GM23248 (cell line): Measurements from ENCODE around the gene PCCA. TPM values are rescaled to one million over a fixed set of nuclear protein-coding genes. Genes with fewer than 3 reads are reported as not detected.

ENCODE experiments used
- DNase-seq: peaks from one replicate; pipeline ENCODE4 v3.0.0-alpha.2; 2015
- H2AFZ ChIP-seq: fragments of 200-600 bp; sonication (generic); 2 replicates; pipeline ENCODE4 v1.6.1; 2016; ENCODE audit warnings: antibody characterized with exemption
- H3F3A ChIP-seq: fragments of 200-600 bp; sonication (generic); 2 replicates; pipeline ENCODE4 v1.6.1; 2016; ENCODE audit warnings: mild to moderate bottlenecking, antibody characterized with exemption, mixed run types; ENCODE audit not compliant: insufficient read depth
- H3K27ac ChIP-seq: fragments of 200-600 bp; sonication (generic); 2 replicates; pipeline ENCODE4 v1.5.1; 2016; ENCODE audit warnings: mild to moderate bottlenecking
- H3K27me3 ChIP-seq: fragments of 200-600 bp; sonication (generic); replicated peaks from 2 replicates; pipeline ENCODE4 v1.6.1; 2016; ENCODE audit warnings: mild to moderate bottlenecking; ENCODE audit not compliant: insufficient read depth
- H3K36me3 ChIP-seq: fragments of 200-600 bp; sonication (generic); 2 replicates; pipeline ENCODE4 v1.6.1; 2016; ENCODE audit warnings: low read depth, mild to moderate bottlenecking
- H3K4me1 ChIP-seq: fragments of 200-600 bp; sonication (generic); 2 replicates; pipeline ENCODE4 v1.6.1; 2016; ENCODE audit warnings: mild to moderate bottlenecking; ENCODE audit not compliant: insufficient read depth
- H3K4me2 ChIP-seq: fragments of 200-600 bp; sonication (generic); one replicate; pipeline ENCODE4 v1.6.1; 2016; ENCODE audit warnings: mild to moderate bottlenecking; ENCODE audit not compliant: unreplicated experiment
- H3K4me3 ChIP-seq: fragments of 200-600 bp; sonication (generic); 2 replicates; pipeline ENCODE4 v1.5.1; 2016; ENCODE audit warnings: mild to moderate bottlenecking
- H3K79me2 ChIP-seq: fragments of 200-600 bp; sonication (generic); 2 replicates; pipeline ENCODE4 v1.6.1; 2016; ENCODE audit warnings: mild to moderate bottlenecking; ENCODE audit not compliant: insufficient read depth
- H3K9ac ChIP-seq: fragments of 200-600 bp; sonication (generic); 2 replicates; pipeline ENCODE4 v1.6.1; 2016; ENCODE audit warnings: mild to moderate bottlenecking
- H3K9me2 ChIP-seq: fragments of 200-600 bp; sonication (generic); 2 replicates; pipeline ENCODE4 v1.6.1; 2016; ENCODE audit warnings: mixed run types, mild to moderate bottlenecking, moderate library complexity; ENCODE audit not compliant: insufficient read depth
- H3K9me3 ChIP-seq: fragments of 200-600 bp; sonication (generic); one replicate; pipeline ENCODE4 v1.6.1; 2017; ENCODE audit warnings: low read depth
- H4K20me1 ChIP-seq: fragments of 200-600 bp; sonication (generic); 2 replicates; pipeline ENCODE4 v1.6.0; 2016; ENCODE audit not compliant: insufficient read depth
- EZH2 ChIP-seq: fragments of 200-600 bp; sonication (generic); IDR thresholded peaks from 2 replicates; pipeline ENCODE4 v1.6.1; 2018; ENCODE audit warnings: antibody characterized with exemption, mild to moderate bottlenecking; ENCODE audit not compliant: insufficient read depth, poor library complexity, severe bottlenecking
- EZH2phosphoT487 ChIP-seq: fragments of 200-600 bp; sonication (generic); IDR thresholded peaks from 2 replicates; pipeline ENCODE4 v1.6.1; 2018; ENCODE audit warnings: antibody characterized with exemption, moderate library complexity, mild to moderate bottlenecking, low read depth; ENCODE audit not compliant: insufficient read depth
- WGBS, 2 experiments: methylation state at CpG; one replicate each; pipeline ENCODE4 v1.1.6; 2015 to 2017; ENCODE audit warnings: low lambda C conversion rate in 2 of 2, low coverage in 1 of 2; ENCODE audit errors: missing lambda C conversion rate in 2 of 2; 5-methylcytosine and 5-hydroxymethylcytosine counted together
- in situ Hi-C: fragments of 300-500 bp; cut with MboI; formaldehyde crosslinking; loops from 2 replicates; pipeline ENCODE4 v1.15.0; 2020
- polyA plus RNA-seq: library from polyadenylated mRNA; unstranded; fragments of >200 nt; fragmentation: Nextera tagmentation; extraction: Ambion mirVana; gene quantifications from 2 replicates; pipeline ENCODE4 v1.2.1, GENCODE V29; 2016
- total RNA-seq: library from RNA; depleted of rRNA; stranded (reverse); fragments of >200 nt; shearing (Covaris generic); gene quantifications from 2 replicates; pipeline ENCODE4 v1.2.3, GENCODE V29; 2014

The PCCA gene
- total and polyA plus RNA-seq, 2 experiments from 2014 or later: 9.1 to 9.6 TPM

DNA sequence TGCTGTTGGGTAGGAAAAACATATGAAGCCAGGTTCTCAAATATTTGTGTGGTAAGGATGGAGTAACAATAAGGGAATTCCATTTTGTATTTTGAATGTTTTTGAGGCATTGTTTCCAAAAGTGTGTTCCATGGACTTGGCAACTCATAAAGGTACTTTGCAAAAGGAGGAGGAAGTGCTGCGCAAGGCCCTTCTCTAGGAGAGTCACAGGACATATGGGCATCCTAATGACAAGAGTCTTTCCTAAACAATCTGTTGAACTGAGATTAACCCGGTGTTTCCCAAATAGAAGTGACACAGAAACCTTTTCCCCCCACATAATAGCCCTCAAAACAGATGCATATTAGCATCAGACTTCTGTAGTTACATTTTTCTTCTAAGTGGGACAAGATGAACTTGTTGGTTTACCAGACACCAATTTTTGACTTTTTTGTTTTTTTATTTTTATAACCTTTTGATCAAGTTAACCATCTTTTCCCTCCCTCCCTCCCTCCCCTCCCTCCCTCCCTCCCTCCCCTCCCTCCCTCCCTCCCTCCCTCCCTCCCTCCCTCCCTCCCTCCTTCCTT, 209.3 kb downstream of the PCCA start:
- Histone ChIP-seq H3F3A (no peaks in the 10 kb centered on the region), H3K36me3 (peaks cover 5% of the 10 kb centered on the region; the same call in 1 of the 2 replicates), H3K9me3 (no peaks in the 10 kb centered on the region), H4K20me1 (no peaks in the 10 kb centered on the region), H3K4me2 (no peak overlapping the region), H3K4me1 (no peaks in the 10 kb centered on the region), H3K27ac (no peak overlapping the region), H3K9me2 (no peaks in the 10 kb centered on the region), H3K79me2 (no peaks in the 10 kb centered on the region), H2AFZ (no peak overlapping the region), H3K9ac (no peak overlapping the region), H3K27me3 (no peaks in the 10 kb centered on the region), H3K4me3 (no peak overlapping the region)
- TF ChIP-seq EZH2 (no peak), EZH2phosphoT487 (no peak)
- no peak for DNase-seq
- in situ Hi-C loops: no loop called here
- WGBS, 2 experiments: 96 to 98% methylated on average over 2 of the region's 2 CpGs

DNA sequence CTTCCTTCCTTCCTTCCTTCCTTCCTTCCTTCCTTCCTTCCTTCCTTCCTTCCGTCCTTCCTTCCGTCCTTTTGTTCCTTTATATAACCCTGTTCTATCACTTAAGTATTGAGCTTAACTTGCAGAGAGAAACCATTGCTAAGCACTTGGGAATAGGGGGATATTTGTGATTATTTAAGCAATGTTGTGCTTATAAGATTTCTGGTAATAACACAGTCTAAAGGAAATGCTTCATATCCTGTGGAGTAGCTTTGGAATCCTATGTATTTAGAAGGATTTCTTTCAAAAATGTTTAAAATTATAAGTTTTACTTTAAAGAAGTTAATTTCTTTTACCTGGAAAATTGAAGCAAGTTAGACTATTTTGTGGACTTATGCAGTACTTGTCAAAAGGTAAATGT, 209.8 kb downstream of the PCCA start:
- DNase-seq: no peak
- Histone ChIP-seq H3K9ac (no peak overlapping the region), H3F3A (no peaks in the 10 kb centered on the region), H3K36me3 (peaks cover 5% of the 10 kb centered on the region; the same call in 1 of the 2 replicates), H3K4me2 (no peak overlapping the region), H3K4me3 (no peak overlapping the region), H4K20me1 (no peaks in the 10 kb centered on the region), H3K79me2 (no peaks in the 10 kb centered on the region), H3K27me3 (no peaks in the 10 kb centered on the region), H3K9me3 (no peaks in the 10 kb centered on the region), H3K9me2 (no peaks in the 10 kb centered on the region), H2AFZ (no peak overlapping the region), H3K27ac (no peak overlapping the region), H3K4me1 (no peaks in the 10 kb centered on the region)
- in situ Hi-C loops: no loop called here
- 66 to 78% methylated on average over 2 of the region's 2 CpGs for WGBS, 2 experiments
- no peak for TF ChIP-seq EZH2phosphoT487
- no peak for TF ChIP-seq EZH2

DNA sequence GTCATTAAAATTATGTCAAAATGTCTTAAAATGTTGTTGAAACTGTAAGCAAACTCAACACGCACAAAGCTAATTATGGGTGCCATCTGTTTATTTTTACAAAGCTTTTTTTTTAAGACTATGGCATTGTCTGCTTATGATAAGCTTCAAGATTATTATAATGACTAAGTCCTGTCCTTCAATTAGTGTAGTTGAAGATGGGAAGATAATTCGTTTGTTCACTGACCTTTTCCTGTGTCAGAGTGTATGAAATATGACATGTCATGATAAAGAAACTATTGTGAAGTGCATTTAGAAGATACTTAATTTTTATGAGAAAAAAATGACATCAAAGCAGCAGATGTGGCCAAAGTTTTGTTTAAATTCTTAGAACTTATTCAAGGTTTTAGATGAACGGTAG, 211.3 kb downstream of the PCCA start:
- 80 to 82% methylated on average over 3 of the region's 3 CpGs for WGBS, 2 experiments

DNA sequence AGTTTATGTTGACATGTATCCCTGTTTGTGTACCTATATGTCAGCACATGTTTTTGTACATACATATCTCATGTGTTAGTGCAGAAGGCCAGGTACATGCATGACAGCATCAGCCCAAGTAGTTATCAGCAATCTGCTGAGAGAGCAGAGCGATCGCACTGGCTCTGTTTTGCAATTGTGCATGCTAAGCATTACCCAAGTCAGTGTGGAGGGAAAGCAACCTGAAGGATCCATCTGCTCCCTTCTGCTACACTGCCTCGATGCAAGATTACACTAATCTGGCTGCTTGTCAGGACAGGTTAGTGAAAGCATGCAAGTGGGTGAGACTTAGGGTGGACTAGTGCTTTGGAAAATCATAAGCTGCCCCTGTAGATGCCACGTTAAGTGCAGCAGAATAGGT, 211.8 kb downstream of the PCCA start:
- no peaks in the 10 kb centered on the region for H4K20me1 ChIP-seq
- DNase-seq: no peak
- H3K4me2 ChIP-seq: no peak overlapping the region
- H3K4me3 ChIP-seq: no peak overlapping the region
- no peak overlapping the region for H2AFZ ChIP-seq
- in situ Hi-C loops: no loop called here
- H3K27me3 ChIP-seq: no peaks in the 10 kb centered on the region
- H3K27ac ChIP-seq: no peak overlapping the region
- H3K36me3 ChIP-seq: peaks cover 5% of the 10 kb centered on the region; the same call in 1 of the 2 replicates
- 90 to 93% methylated on average over 4 of the region's 4 CpGs for WGBS, 2 experiments
- no peak for TF ChIP-seq EZH2
- no peak for TF ChIP-seq EZH2phosphoT487
- H3K9me2 ChIP-seq: no peaks in the 10 kb centered on the region
- no peaks in the 10 kb centered on the region for H3K9me3 ChIP-seq
- no peaks in the 10 kb centered on the region for H3K79me2 ChIP-seq
- no peak overlapping the region for H3K9ac ChIP-seq
- H3F3A ChIP-seq: no peaks in the 10 kb centered on the region
- H3K4me1 ChIP-seq: no peaks in the 10 kb centered on the region

More for the DNA sequence above, 211.3 kb downstream of the PCCA start:
- no peaks in the 10 kb centered on the region for H3K9me3 ChIP-seq
- no peak overlapping the region for H3K4me2 ChIP-seq
- no peaks in the 10 kb centered on the region for H3K4me1 ChIP-seq
- H3K9ac ChIP-seq: no peak overlapping the region
- no peaks in the 10 kb centered on the region for H3K27me3 ChIP-seq
- in situ Hi-C loops: no loop called here
- H2AFZ ChIP-seq: no peak overlapping the region
- no peak for DNase-seq
- H3K36me3 ChIP-seq: peaks cover 5% of the 10 kb centered on the region; the same call in 1 of the 2 replicates
- H3F3A ChIP-seq: no peaks in the 10 kb centered on the region
- no peak overlapping the region for H3K4me3 ChIP-seq
- no peak overlapping the region for H3K27ac ChIP-seq
- H3K9me2 ChIP-seq: no peaks in the 10 kb centered on the region
- no peaks in the 10 kb centered on the region for H3K79me2 ChIP-seq
- no peak for TF ChIP-seq EZH2phosphoT487
- no peak for TF ChIP-seq EZH2
- H4K20me1 ChIP-seq: no peaks in the 10 kb centered on the region

DNA sequence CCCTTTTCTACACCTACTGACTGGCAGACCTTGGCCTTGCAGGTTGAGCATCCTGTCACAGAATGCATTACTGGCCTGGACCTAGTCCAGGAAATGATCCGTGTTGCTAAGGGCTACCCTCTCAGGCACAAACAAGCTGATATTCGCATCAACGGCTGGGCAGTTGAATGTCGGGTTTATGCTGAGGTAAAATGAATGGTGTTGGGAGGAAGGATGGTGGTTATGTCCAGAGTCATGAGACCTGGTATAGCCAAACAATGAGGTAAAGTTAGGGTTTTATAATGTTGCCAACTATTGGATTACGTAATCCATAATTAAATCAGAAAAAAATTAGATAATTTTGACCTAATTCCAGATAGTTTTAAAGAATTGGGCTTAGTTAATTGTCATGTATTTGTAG, 212.5 kb downstream of the PCCA start:
- in situ Hi-C loops: no loop called here

More for the DNA sequence above, 212.5 kb downstream of the PCCA start:
- Histone ChIP-seq H3K4me1 (no peaks in the 10 kb centered on the region), H3K4me3 (no peak overlapping the region), H3F3A (no peaks in the 10 kb centered on the region), H3K36me3 (peaks cover 5% of the 10 kb centered on the region; the same call in 1 of the 2 replicates), H2AFZ (no peak overlapping the region), H3K4me2 (no peak overlapping the region), H4K20me1 (no peaks in the 10 kb centered on the region), H3K9me2 (no peaks in the 10 kb centered on the region), H3K79me2 (no peaks in the 10 kb centered on the region), H3K27me3 (no peaks in the 10 kb centered on the region), H3K27ac (no peak overlapping the region), H3K9me3 (no peaks in the 10 kb centered on the region), H3K9ac (no peak overlapping the region)
- no peak for TF ChIP-seq EZH2phosphoT487
- TF ChIP-seq EZH2: no peak
- no peak for DNase-seq
- WGBS, 2 experiments: 83 to 87% methylated on average over 5 of the region's 5 CpGs
